ENCODE measurements around the gene BOC. TPM values are rescaled to one million over a fixed set of nuclear protein-coding genes. Genes with fewer than 3 reads are reported as not detected.

BOC gene
- polyA plus RNA-seq, 1 experiment: 17.7 TPM

GRCh38 chr3:113295463-113295862, 84.1 kb downstream of the BOC start:
- H3K36me3 ChIP-seq (ENCODE audit: control insufficient read depth, insufficient read depth, low read length): no peaks in the 10 kb centered on the region
- ChIA-PET CTCF (interaction anchor here (0.9 to 1.4 kb wide), 2 partner anchors 244 to 260 kb away, joined by 4 to 8 read pairs; no protein-coding TSS in a partner anchor), POLR2A (no interaction called here)
- H3K4me3 ChIP-seq (ENCODE audit: low read depth, low read length): no peak overlapping the region
- TF ChIP-seq CTCF (IDR thresholded peaks at IDR 0.05; ENCODE audit: insufficient read depth, low read depth, low read length): no peak
- H3K27me3 ChIP-seq (ENCODE audit: control insufficient read depth, insufficient read depth, low read length): no peaks in the 10 kb centered on the region
- DNase-seq (ENCODE audit: low read depth): no peak

GRCh38 chr3:113297287-113297686, 85.9 kb downstream of the BOC start:
- no peak for TF ChIP-seq CTCF (IDR thresholded peaks at IDR 0.05; ENCODE audit: insufficient read depth, low read depth, low read length)
- ChIA-PET CTCF (no interaction called here), POLR2A (no interaction called here)
- DNase-seq (ENCODE audit: low read depth): no peak
- H3K36me3 ChIP-seq (ENCODE audit: control insufficient read depth, insufficient read depth, low read length): no peaks in the 10 kb centered on the region
- H3K27me3 ChIP-seq (ENCODE audit: control insufficient read depth, insufficient read depth, low read length): no peaks in the 10 kb centered on the region
- H3K4me3 ChIP-seq (ENCODE audit: low read depth, low read length): no peak overlapping the region

- no peaks in the 10 kb centered on the region for H3K27me3 ChIP-seq (ENCODE audit: control insufficient read depth, insufficient read depth, low read length)
- ChIA-PET POLR2A (no interaction called here), CTCF (no interaction called here)
- no peak overlapping the region for H3K4me3 ChIP-seq (ENCODE audit: low read depth, low read length)
- no peaks in the 10 kb centered on the region for H3K36me3 ChIP-seq (ENCODE audit: control insufficient read depth, insufficient read depth, low read length)
- DNase-seq (ENCODE audit: low read depth): no peak
- TF ChIP-seq CTCF (IDR thresholded peaks at IDR 0.05; ENCODE audit: insufficient read depth, low read depth, low read length): no peak
Measured at GRCh38 chr3:113297841-113298240, 86.5 kb downstream of the BOC start.

- no peaks in the 10 kb centered on the region for H3K27me3 ChIP-seq (ENCODE audit: control insufficient read depth, insufficient read depth, low read length)
- no peaks in the 10 kb centered on the region for H3K36me3 ChIP-seq (ENCODE audit: control insufficient read depth, insufficient read depth, low read length)
- no peak for TF ChIP-seq CTCF (IDR thresholded peaks at IDR 0.05; ENCODE audit: insufficient read depth, low read depth, low read length)
- no peak for DNase-seq (ENCODE audit: low read depth)
- CTCF ChIA-PET: interaction anchor here (1.0 to 1.3 kb wide), 2 partner anchors 12 to 165 kb away, joined by 3 to 4 read pairs; no protein-coding TSS in a partner anchor
- H3K4me3 ChIP-seq (ENCODE audit: low read depth, low read length): no peak overlapping the region
- POLR2A ChIA-PET: no interaction called here
Measured at GRCh38 chr3:113300596-113300995, 89.2 kb downstream of the BOC start.

- DNase-seq (ENCODE audit: low read depth): no peak
- ChIA-PET CTCF (interaction anchor here (0.9 to 1.0 kb wide), 2 partner anchors 13 to 15 kb away, joined by 3 to 6 read pairs; no protein-coding TSS in a partner anchor), POLR2A (no interaction called here)
- no peak overlapping the region for H3K4me3 ChIP-seq (ENCODE audit: low read depth, low read length)
- no peak for TF ChIP-seq CTCF (IDR thresholded peaks at IDR 0.05; ENCODE audit: insufficient read depth, low read depth, low read length)
- H3K27me3 ChIP-seq (ENCODE audit: control insufficient read depth, insufficient read depth, low read length): no peaks in the 10 kb centered on the region
- no peaks in the 10 kb centered on the region for H3K36me3 ChIP-seq (ENCODE audit: control insufficient read depth, insufficient read depth, low read length)
Measured at GRCh38 chr3:113304102-113304501, 92.7 kb downstream of the BOC start.
